ENCODE results near the gene NBAS.

GRCh38 chr2:15472133-15472532 lies 89.0 kb downstream of the NBAS start:
- TF ChIP-seq POLR2AphosphoS5 (IDR thresholded peaks at IDR 0.05; ENCODE audit: low read depth, low read length), result no peak
- no peak for TF ChIP-seq REST (IDR thresholded peaks at IDR 0.05; ENCODE audit: insufficient read depth in 1 of 2, low read depth in 2 of 2, low read length in 2 of 2)

Data from PFSK-1 (cell line).